Stimulated activated CD8-positive, alpha-beta memory T cell treated with anti-CD3 and anti-CD28 coated beads, Interleukin-7, amount 100 ng/mL, for 1 hour (primary cell): Measurements from ENCODE around the gene VSTM1.

ENCODE experiments used
- DNase-seq, 2 donors: peaks; one replicate each; pipeline ENCODE4 v3.0.0-alpha.2; 2020; ENCODE audit warnings: low read depth in 2 of 2

VSTM1 gene

GRCh38 chr19:54011507-54012211 lies 52.0 kb downstream of the VSTM1 start:
- no peak for DNase-seq

GRCh38 chr19:54010474-54010873 lies 53.2 kb downstream of the VSTM1 start:
- DNase-seq, result no peak

- DNase-seq, result no peak
These were observed 54.3 kb downstream of the VSTM1 start for GRCh38 chr19:54009440-54009839.

- DNase-seq, result no peak
These were observed 61.0 kb downstream of the VSTM1 start for GRCh38 chr19:54002495-54003315.

- no peak for DNase-seq
These were observed 62.2 kb downstream of the VSTM1 start for GRCh38 chr19:54001496-54001895.

- no peak for DNase-seq
These were observed 64.0 kb downstream of the VSTM1 start for GRCh38 chr19:53999694-54000093.

GRCh38 chr19:53998223-53998622 lies 65.5 kb downstream of the VSTM1 start:
- no peak for DNase-seq

GRCh38 chr19:53994811-53995210 lies 68.9 kb downstream of the VSTM1 start:
- no peak for DNase-seq

- no peak for DNase-seq
These were observed 70.2 kb downstream of the VSTM1 start for GRCh38 chr19:53993448-53993847.

- no peak for DNase-seq
These were observed 70.9 kb downstream of the VSTM1 start for GRCh38 chr19:53992815-53993214.

- DNase-seq, result no peak
These were observed 71.5 kb downstream of the VSTM1 start for GRCh38 chr19:53992211-53992610.

GRCh38 chr19:53991224-53992113 lies 72.2 kb downstream of the VSTM1 start, which contains the start of gene CACNG6:
TSS of gene CACNG6 (plus strand) at chr19:53991637. CDS start at chr19:53992878, 1,241 bp downstream.
- DNase-seq, result no peak
